Thoracic aorta (tissue), 2 donors: ENCODE data around the gene SRD5A2. TPM values are rescaled to one million over a fixed set of nuclear protein-coding genes. Genes with fewer than 3 reads are reported as not detected.

Experiments used
- ATAC-seq: fragments of 150-250 bp; one replicate; pipeline ENCODE4 v1.8.0; 2017; ENCODE audit warnings: low read depth; ENCODE audit not compliant: insufficient number of reproducible peaks, low FRiP score
- DNase-seq: peaks from one replicate; pipeline ENCODE4 v3.0.0-alpha.2; 2020; ENCODE audit warnings: low spot score
- H3K27ac ChIP-seq, 2 donors: fragments of 200-600 bp; sonication (generic); 1 replicate in 1 of 2; 2 replicates in 1 of 2; pipeline ENCODE4 v1.5.1; 2016; ENCODE audit warnings: mild to moderate bottlenecking in 2 of 2, moderate library complexity in 2 of 2
- H3K27me3 ChIP-seq: fragments of 200-600 bp; sonication (generic); replicated peaks from 2 replicates; pipeline ENCODE4 v1.6.0; 2016; ENCODE audit warnings: mild to moderate bottlenecking; ENCODE audit not compliant: insufficient read depth
- H3K36me3 ChIP-seq: fragments of 200-600 bp; sonication (generic); one replicate; pipeline ENCODE4 v1.5.1; 2016
- H3K4me1 ChIP-seq, 2 donors: fragments of 200-600 bp; sonication (generic); 1 replicate in 1 of 2; 2 replicates in 1 of 2; pipeline versions ENCODE4 v1.5.1 to v1.6.0; 2016; ENCODE audit warnings: low read depth in 2 of 2, mild to moderate bottlenecking in 1 of 2; ENCODE audit not compliant: control insufficient read depth in 1 of 2
- H3K4me3 ChIP-seq: fragments of 200-600 bp; sonication (generic); 2 replicates; pipeline ENCODE4 v1.5.1; 2016; ENCODE audit warnings: mild to moderate bottlenecking
- H3K9me3 ChIP-seq: fragments of 200-600 bp; sonication (generic); 2 replicates; pipeline ENCODE4 v1.5.1; 2016
- total RNA-seq, 2 donors: library from RNA; depleted of rRNA; stranded (reverse); fragments of >200 nt; gene quantifications; one replicate each; pipeline versions ENCODE4 v1.1.0 to v1.2.3, GENCODE V29; 2016
- TF ChIP-seq, protein P1 (sequence below): fragments of 200-600 bp; sonication (generic); IDR thresholded peaks from one replicate; pipeline ENCODE4 v1.5.1; 2019; ENCODE audit warnings: antibody characterized with exemption

SRD5A2 gene
- total RNA-seq, 2 donors from 2014 or later = not detected

DNA sequence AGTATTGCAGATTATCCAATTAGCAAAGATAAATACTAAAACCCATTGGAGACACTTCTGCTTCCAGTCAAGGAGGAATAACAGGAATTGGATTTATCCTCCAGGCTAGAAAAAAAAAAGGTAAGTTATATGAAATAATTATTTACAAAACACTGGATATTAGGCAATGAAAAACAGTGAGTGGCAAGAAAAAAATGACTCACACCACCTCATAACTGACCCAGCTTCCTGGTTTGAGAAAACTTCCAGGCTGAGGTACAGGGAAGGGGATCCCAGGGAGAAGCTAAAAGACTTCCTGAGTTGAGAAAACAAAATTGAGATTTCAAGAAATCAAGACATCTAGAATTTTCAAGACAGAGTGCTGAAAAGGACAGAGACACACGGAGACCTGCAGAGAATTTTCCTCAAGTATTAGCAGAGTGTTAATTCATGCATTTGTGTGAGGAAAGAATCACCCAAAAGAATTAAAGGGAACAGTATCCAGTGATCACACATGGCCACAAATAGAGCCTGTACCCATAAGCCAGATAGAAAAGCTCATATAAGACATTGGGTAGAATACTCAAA lies 17.4 kb downstream of the SRD5A2 start:
- H3K27me3 ChIP-seq = no peaks in the 10 kb centered on the region
- no peaks in the 10 kb centered on the region for H3K4me1 ChIP-seq
- no peaks in the 10 kb centered on the region for H3K36me3 ChIP-seq
- TF ChIP-seq, protein P1, sequence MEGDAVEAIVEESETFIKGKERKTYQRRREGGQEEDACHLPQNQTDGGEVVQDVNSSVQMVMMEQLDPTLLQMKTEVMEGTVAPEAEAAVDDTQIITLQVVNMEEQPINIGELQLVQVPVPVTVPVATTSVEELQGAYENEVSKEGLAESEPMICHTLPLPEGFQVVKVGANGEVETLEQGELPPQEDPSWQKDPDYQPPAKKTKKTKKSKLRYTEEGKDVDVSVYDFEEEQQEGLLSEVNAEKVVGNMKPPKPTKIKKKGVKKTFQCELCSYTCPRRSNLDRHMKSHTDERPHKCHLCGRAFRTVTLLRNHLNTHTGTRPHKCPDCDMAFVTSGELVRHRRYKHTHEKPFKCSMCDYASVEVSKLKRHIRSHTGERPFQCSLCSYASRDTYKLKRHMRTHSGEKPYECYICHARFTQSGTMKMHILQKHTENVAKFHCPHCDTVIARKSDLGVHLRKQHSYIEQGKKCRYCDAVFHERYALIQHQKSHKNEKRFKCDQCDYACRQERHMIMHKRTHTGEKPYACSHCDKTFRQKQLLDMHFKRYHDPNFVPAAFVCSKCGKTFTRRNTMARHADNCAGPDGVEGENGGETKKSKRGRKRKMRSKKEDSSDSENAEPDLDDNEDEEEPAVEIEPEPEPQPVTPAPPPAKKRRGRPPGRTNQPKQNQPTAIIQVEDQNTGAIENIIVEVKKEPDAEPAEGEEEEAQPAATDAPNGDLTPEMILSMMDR = no peak
- H3K4me3 ChIP-seq = no peak overlapping the region
- no peak for ATAC-seq
- H3K27ac ChIP-seq = no peak overlapping the region
- DNase-seq = no peak
- no peaks in the 10 kb centered on the region for H3K9me3 ChIP-seq

DNA sequence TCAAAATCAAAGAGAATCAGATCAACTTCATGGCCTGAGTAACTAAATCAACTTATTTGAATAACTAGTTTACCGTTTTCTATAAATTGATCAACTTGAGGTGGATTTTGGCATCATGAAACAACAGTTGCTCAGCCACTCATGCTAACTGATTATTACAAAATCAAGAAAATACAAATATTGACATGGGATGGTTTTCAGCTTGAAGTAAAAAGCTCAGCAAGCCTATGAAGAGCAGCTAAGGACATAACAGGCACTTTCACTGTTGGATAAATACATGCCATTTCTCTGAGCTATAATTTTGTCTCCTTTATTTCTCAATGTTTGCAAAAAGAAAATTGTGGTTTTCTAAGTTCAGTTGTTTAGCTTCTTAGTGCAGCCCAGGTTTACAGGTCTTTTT lies 18.9 kb downstream of the SRD5A2 start:
- Histone ChIP-seq H3K4me3 (no peak overlapping the region), H3K27me3 (no peaks in the 10 kb centered on the region), H3K9me3 (no peaks in the 10 kb centered on the region), H3K4me1 (no peaks in the 10 kb centered on the region), H3K36me3 (no peaks in the 10 kb centered on the region), H3K27ac (no peak overlapping the region)
- DNase-seq (no peak), ATAC-seq (no peak)
- TF ChIP-seq, protein P1 = no peak

DNA sequence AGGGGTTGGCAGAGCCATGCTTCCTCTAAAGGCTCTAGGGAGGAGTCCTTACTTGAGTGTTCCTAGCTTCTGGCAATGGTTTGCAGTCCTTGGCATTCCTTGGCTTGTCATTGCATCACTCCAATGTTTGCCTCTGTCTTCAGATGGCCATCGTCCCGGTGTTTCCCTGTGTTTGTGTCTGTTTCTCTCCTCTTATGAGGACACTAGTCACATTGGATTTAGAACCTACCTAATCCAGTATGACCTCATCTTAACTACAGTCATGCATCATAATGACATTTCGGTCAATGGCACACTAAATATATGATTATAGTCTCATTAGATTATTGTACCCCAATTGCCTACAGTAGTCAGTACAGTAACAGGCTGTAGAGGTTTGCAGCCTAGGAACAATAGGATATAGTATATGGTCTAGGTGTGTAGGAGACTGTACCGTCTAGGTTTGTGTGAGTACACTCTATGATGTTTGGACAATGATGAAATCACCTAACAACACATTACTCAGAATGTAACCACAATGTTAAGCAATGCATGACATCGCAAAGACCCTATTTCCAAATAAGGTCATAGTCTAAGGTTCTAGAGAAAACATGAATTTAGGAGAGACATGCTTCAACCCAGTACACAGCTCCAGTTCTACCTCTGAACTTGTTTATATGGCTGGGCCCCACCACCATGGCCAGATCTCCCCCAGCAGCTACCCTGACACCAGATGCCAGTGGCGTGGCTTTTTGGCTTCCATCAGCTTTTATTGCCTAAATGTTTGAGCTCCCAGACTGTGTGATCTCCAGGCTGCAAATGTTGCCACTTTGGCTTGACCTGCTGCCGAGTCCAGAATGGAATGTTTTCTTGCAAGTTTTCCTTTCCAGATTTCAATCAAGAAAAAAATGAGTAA lies 22.1 kb downstream of the SRD5A2 start:
- DNase-seq = no peak
- Histone ChIP-seq H3K9me3 (no peaks in the 10 kb centered on the region), H3K4me3 (no peak overlapping the region)

DNA sequence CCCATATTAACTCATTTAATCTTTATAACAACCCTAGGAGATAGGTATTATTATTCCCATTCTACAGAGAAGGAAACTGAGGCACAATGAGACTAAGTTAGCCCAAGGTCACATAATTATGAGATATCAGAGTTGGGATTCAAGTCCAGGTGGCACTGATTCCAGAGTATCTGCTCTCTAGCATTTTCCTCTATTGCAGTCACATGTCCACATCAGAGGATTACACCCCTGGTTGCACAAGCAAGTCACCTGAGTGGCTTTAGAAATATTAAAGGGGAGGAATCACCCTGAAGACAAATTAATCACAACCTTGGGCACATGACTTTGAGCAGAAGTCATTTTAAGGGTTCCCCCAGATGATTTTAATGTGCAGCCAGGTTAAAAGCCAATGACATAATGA lies 23.8 kb downstream of the SRD5A2 start:
- TF ChIP-seq, protein P1 = no peak
- Histone ChIP-seq H3K4me1 (no peaks in the 10 kb centered on the region), H3K36me3 (no peaks in the 10 kb centered on the region), H3K9me3 (peaks cover 11% of the 10 kb centered on the region), H3K27ac (no peak overlapping the region), H3K4me3 (no peak overlapping the region), H3K27me3 (no peaks in the 10 kb centered on the region)
- DNase-seq (no peak), ATAC-seq (no peak)

More for the DNA sequence above, 22.1 kb downstream of the SRD5A2 start:
- TF ChIP-seq, protein P1 = no peak
- no peaks in the 10 kb centered on the region for H3K4me1 ChIP-seq
- no peak overlapping the region for H3K27ac ChIP-seq
- H3K27me3 ChIP-seq = no peaks in the 10 kb centered on the region
- no peak for ATAC-seq
- no peaks in the 10 kb centered on the region for H3K36me3 ChIP-seq

- Histone ChIP-seq H3K36me3 (no peaks in the 10 kb centered on the region), H3K9me3 (peaks cover 11% of the 10 kb centered on the region), H3K27ac (no peak overlapping the region), H3K4me1 (no peaks in the 10 kb centered on the region), H3K4me3 (no peak overlapping the region), H3K27me3 (no peaks in the 10 kb centered on the region)
- no peak for DNase-seq
- no peak for ATAC-seq
- TF ChIP-seq, protein P1 = no peak
These were observed 24.6 kb downstream of the SRD5A2 start for GRCh38 chr2:31555967-31556706.
